ENCODE measurements around the gene ACSS1.

The ACSS1 gene

DNA sequence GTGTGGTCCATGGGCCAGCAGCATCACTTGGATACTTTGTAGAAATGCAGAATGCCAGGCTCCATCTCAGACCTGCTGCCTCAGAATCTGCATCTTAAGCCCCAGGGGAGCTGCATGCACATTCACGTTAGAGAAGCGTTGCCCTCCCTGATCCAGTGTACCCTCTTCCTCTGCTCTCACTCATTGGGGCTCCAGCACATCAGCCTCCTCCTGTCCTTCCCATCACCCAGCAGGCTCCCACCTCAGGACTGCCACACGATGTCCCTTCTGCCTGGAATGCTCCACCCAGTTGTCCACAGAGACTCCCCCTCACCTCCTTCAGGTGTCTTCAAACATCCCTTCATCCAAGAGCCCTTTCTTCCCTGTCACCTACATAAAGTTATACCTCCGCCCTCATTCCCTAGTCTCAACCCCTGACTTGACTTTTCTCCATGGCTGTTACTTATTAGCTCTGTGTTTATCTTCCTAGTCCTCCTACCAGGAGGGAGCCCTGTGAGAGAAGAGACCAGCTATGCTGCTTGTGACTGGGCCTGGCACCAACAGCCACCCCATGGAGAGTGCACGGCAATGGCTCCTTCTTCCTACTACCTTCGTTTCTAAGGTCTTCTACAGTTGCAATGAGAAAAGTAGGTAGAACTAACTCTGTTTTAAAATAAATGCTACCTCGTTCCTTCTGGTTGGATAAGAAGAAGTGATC, 3.3 kb upstream of the ACSS1 start:
- H3K27ac ChIP-seq, result no peak overlapping the region
- no peaks in the 10 kb centered on the region for H3K36me3 ChIP-seq
- DNase-seq, result no peak
- no peaks in the 10 kb centered on the region for H3K9me3 ChIP-seq (ENCODE audit: severe bottlenecking)
- peaks cover 3% of the 10 kb centered on the region for H3K27me3 ChIP-seq (ENCODE audit: insufficient read depth, low read depth, severe bottlenecking)
- H3K4me3 ChIP-seq (ENCODE audit: low read depth, low read length), result no peak overlapping the region
- TF ChIP-seq, protein P1, sequence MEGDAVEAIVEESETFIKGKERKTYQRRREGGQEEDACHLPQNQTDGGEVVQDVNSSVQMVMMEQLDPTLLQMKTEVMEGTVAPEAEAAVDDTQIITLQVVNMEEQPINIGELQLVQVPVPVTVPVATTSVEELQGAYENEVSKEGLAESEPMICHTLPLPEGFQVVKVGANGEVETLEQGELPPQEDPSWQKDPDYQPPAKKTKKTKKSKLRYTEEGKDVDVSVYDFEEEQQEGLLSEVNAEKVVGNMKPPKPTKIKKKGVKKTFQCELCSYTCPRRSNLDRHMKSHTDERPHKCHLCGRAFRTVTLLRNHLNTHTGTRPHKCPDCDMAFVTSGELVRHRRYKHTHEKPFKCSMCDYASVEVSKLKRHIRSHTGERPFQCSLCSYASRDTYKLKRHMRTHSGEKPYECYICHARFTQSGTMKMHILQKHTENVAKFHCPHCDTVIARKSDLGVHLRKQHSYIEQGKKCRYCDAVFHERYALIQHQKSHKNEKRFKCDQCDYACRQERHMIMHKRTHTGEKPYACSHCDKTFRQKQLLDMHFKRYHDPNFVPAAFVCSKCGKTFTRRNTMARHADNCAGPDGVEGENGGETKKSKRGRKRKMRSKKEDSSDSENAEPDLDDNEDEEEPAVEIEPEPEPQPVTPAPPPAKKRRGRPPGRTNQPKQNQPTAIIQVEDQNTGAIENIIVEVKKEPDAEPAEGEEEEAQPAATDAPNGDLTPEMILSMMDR (IDR thresholded peaks at IDR 0.05; ENCODE audit: low read depth, low read length), result no peak

DNA sequence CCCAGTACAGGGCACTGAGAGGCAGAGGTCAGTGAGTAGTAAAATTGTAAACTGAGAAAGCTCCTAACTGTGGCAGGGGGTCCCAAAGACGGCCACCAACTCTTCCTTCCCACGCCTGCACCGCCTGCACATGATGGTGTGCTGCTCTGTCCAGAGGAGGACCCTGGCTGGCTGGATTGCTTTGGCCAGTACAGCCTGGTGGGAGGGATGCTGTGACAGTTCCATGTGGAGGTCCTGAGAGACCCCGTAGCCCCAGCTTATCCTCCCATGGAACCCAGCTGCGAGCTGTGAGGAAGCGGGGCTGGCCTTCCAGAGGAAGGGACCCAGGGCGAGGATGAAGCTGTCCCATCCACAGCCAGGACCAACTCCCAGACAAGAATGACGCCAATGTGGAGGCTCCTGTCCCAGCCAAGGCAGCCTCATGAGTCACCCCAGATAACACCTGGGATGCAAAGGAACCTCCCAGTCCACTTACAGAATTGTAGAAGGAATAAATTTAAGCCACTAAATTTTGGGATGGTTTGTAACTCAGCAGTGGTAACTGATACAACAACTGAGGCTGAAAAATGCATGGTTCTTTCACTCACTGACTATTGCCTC, 2.0 kb upstream of the ACSS1 start:
- TF ChIP-seq, protein P1 (IDR thresholded peaks at IDR 0.05; ENCODE audit: low read depth, low read length), result no peak
- no peak for DNase-seq
- peaks cover 3% of the 10 kb centered on the region for H3K27me3 ChIP-seq (ENCODE audit: insufficient read depth, low read depth, severe bottlenecking)
- H3K4me3 ChIP-seq (ENCODE audit: low read depth, low read length), result no peak overlapping the region
- no peaks in the 10 kb centered on the region for H3K9me3 ChIP-seq (ENCODE audit: severe bottlenecking)
- H3K27ac ChIP-seq, result no peak overlapping the region
- no peaks in the 10 kb centered on the region for H3K36me3 ChIP-seq

DNA sequence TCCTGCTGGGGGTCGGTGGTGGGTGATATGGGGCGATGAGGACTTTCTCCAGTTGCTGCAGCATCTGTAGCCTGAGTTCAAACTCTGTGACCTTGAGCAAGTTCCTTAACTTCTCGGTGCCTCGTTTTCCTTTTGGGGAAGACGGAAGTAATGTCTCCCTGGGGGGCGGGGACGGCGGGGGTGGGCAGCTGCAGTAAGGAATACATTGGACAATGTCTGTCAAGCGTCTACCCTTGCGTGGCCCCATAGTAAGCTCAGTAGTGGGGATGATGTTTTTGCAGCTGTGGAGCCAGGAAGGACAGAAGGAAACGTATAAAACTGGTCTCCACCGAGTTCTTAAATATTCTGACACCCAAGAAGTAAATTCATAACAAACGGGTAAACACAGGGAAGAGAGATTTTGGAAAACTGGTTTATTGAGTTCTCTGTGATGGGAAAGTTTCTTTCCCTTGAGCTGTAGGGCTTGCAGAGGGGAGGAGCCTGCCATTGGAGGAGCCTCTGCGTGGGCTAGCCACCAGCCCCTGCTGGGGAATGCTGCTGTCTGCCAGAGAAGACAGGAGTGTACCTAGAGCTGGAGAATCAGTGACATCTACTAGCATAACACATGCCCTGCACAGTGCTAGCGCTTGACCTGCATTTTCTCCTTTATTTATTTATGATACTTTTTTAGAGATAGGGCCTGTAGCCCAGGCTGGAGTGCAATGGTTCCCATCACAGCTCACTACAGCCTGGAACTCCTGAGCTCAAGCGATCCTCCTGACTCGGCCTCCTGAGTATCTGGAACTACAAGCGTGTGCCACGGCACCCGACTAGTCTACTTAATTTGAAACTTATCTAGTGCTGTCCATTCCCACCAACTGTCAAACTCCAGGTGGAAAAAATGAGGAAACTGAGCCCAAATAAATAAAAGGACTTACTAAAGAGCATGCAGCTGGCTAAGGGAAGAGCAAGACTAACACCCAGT, 1.2 kb upstream of the ACSS1 start:
- Histone ChIP-seq H3K36me3 (no peaks in the 10 kb centered on the region), H3K27me3 (ENCODE audit: insufficient read depth, low read depth, severe bottlenecking) (peaks cover 3% of the 10 kb centered on the region), H3K27ac (no peak overlapping the region), H3K9me3 (ENCODE audit: severe bottlenecking) (no peaks in the 10 kb centered on the region), H3K4me3 (ENCODE audit: low read depth, low read length) (no peak overlapping the region)
- no peak for DNase-seq
- TF ChIP-seq, protein P1 (IDR thresholded peaks at IDR 0.05; ENCODE audit: low read depth, low read length), result no peak

DNA sequence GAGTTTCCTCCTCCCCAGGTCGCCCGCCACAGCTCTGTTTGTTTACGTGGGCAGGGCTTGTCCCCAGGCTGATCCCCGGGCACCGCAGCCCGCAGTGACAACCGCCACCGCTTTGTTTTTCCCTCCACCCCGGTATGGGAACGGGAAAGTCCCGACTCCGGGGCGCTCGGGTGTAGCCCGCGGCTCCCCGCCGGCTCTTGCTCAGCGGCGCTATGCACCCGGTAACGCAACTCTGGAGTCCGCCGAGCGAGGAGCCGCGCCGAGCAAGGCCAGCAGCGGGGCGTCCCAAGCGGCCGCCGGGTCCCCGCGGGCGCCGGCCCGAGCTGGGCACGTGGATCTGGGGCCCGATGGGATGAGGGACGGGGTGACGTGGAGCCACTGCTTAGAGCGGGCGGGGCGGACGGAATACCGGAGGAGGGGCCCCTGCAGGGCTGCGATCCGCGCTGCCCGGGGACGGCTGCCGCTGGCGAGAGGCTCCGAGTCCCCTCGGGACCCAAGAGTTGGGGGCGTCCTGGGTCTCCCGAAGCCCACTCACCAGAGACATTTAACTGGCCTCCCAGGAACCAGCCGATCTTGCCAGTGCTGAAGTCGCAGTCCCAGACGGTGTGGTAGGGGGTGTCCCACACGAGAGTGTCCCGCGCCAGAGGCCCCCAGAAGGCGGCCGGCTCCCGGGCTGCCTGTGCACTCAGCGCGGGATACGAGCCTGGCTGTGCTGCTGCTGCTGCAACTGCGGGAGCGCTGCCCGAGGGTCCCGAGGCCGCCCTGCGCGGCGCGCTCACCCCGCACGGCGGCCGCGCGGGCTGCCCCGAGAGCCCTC, 497 bp downstream of the ACSS1 start:
- Histone ChIP-seq H3K27ac (no peak overlapping the region), H3K4me3 (ENCODE audit: low read depth, low read length) (peak overlapping the region; percentile 66), H3K9me3 (ENCODE audit: severe bottlenecking) (no peaks in the 10 kb centered on the region), H3K27me3 (ENCODE audit: insufficient read depth, low read depth, severe bottlenecking) (peaks cover 3% of the 10 kb centered on the region), H3K36me3 (no peaks in the 10 kb centered on the region)
- TF ChIP-seq, protein P1 (IDR thresholded peaks at IDR 0.05; ENCODE audit: low read depth, low read length), result no peak
- peak; percentile 53 for DNase-seq

DNA sequence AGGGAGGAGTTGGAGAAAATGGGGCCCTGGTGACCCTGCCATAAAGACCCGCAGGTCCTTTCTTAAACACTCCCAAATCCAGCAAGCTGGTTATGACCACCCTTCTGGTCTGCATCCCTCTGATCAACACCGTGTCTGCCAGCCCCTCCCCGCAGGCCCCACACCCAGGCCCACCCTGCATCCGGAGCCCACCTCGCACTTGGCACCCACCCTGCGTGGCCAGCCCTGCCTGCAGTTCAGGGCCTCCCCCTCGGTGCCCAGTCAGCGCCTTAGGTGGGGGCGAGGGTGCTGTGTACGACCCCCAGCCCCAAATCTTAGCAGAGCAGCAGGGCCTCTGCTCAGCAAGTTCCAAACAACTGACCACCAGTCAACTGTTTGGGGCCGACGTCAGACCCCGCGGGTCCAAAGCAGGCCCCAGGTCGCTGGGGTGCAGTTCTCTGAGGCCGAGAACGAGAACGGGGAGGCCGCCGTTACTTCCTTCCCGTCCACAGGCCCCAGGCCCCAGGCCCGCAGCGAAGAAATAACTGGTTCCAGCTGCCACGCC, 1.2 kb downstream of the ACSS1 start:
- Histone ChIP-seq H3K27me3 (ENCODE audit: insufficient read depth, low read depth, severe bottlenecking) (peaks cover 3% of the 10 kb centered on the region), H3K4me3 (ENCODE audit: low read depth, low read length) (peak overlapping the region; percentile 66), H3K36me3 (no peaks in the 10 kb centered on the region), H3K9me3 (ENCODE audit: severe bottlenecking) (no peaks in the 10 kb centered on the region), H3K27ac (no peak overlapping the region)
- no peak for DNase-seq
- TF ChIP-seq, protein P1 (IDR thresholded peaks at IDR 0.05; ENCODE audit: low read depth, low read length), result no peak

Measured in WERI-Rb-1 (cell line).